HG02973 (cell line): Measurements from ENCODE around the gene SH3BGRL.

ENCODE experiments used
- ATAC-seq: cut with Tn5 transposase; IDR thresholded peaks from one replicate; pipeline ENCODE4 v1.9.1; 2021; ENCODE audit warnings: moderate library complexity; ENCODE audit not compliant: unreplicated experiment

The SH3BGRL gene

DNA sequence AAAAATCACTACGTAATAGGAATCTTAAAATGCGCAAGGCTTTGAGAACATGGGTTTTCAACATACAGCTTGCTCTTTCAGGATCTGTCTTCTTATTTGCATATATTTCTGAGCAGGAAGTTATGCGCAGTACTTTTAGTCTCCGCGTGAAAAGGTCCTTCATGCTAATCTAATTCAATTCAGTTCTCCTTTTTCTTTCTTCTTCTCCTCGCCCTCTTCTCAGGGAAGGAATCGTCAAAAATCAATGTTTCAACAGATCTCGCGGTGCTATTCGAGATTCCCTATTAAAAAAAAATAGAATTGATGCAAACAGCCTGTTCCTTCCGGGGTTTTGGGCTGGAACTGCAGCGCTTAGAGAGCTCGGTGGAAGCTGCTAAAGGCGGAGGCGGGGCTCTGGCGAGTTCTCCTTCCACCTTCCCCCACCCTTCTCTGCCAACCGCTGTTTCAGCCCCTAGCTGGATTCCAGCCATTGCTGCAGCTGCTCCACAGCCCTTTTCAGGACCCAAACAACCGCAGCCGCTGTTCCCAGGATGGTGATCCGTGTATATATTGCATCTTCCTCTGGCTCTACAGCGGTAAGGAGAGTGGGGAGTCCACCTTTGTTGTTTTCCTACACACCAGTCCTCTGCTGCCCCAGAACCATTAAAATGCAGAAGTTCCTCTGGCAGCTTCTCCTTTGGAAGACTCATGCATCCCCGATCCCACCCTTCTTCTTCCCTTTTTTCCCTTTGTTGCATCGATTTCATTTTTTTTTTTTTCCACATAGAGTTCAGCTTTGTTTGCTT, at the start of gene SH3BGRL, which contains the start of gene HMGN5:
TSS of gene SH3BGRL (plus strand) at position 432 of the 785 bp plus-strand sequence. CDS start at position 531, 99 bp downstream.
TSS of gene HMGN5 (minus strand) at position 243 of the 785 bp plus-strand sequence. CDS start 80,364 bp downstream, outside the sequence.
- peak; percentile 95 for ATAC-seq

DNA sequence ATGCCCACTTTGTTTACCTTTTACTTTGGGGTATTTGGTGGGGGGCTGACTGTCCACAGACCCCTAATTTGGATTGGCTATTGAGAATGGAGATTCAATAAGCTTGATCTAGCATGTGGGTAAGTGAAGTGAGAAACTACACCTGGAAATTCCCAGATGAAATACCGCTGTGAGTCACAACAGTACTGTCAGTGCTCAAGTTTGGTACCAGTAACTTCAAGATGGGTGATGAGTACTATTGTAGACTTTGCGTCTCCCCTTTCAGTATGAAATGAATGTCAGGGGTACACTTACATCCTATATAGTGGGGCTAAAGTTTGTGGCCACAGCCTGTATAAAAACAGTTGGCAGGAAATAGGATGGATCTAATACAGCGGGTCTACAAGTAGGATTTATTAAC, 33.5 kb upstream of the SH3BGRL start:
- ATAC-seq, result no peak

DNA sequence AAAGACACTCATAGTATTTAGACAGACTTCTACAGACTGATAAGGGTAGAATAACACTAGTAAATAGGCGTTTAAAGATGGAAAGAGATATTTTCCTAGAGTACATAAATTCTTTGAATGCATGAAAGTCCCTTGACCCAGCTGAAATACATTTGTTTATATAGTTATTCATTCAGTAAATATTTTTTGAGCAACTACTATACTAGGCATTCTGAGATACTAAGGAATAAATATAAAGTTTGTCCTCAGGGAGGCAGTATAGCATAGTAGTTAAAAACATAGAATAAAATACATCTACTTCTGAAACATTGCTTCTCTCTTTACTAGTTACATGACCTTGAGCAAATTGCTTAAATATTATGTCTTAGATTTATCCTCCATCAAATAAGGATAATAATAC, 27.6 kb upstream of the SH3BGRL start:
- no peak for ATAC-seq

DNA sequence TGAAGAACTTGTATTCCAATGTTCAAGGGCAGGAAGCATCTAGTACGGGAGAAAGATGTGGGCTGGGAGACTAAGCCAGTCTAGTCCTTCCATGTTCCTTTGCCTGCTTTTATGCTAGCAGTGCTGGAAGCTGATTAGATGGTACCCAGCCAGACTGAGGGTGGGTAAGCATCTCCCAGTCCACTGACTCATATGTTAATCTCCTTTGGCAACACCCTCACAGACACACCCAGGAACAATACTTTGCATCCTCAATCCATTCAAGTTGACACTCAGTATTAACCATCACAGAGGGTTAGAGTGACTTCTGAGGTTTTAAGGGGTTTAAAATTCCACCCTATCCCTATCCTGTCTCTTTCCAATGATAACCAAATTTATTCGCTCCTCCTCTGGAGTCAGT, 6.6 kb upstream of the SH3BGRL start:
- no peak for ATAC-seq

DNA sequence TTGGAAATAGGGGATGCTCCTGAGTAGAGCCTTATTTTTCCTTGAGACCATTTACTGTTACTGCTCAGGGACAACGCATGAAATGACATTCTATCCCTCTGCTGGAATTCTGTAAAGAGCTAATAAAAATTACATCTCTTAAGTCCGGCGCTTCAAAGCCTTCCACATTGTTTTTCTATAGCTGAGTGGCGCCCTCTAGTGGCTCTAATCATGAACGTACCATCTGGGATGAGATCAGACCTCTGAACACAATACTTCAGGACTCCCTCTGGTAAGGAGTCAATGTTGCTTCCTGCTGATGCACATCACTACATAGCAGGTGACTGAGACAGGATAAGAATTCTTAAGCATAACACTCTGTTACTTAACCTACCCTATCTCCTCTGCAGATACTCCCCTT, 6.2 kb upstream of the SH3BGRL start:
- ATAC-seq, result peak; percentile 91

DNA sequence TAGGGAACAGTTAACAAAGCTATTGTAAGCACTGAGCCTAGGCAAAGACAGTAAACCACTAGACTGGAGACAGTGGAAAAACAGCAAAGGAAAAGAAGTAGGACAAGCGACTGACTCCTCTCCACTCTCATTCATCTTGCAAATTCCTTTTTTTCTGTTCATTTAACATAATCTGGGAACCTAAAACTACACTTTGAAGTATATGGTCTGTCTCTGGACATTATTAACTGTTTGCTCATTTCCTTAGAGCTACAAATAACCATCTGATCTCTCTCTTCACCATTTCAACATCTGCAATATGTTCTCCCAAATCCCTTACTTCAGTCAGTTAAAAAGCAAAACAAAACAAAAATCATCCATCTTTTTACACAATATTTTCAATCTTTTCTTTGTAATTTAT, 831 bp upstream of the SH3BGRL start:
- no peak for ATAC-seq

DNA sequence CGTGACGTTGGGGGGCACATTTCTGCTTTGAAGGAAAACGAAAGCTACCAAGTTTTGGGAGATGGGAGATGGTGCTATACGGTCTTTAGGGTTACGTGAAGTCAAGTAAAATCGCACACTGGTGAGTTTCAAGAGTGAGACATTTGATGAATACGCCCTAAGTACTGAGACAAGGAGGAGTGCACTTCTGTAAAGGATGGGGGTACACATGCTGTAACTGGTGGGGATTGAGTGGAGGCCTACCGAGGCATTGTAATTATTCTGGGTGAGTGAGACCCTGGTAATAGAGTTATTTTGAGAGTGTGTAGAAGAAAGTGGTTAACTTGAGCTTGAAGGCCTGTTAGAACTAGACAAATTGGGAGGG, 536 bp downstream of the SH3BGRL start:
- no peak for ATAC-seq

DNA sequence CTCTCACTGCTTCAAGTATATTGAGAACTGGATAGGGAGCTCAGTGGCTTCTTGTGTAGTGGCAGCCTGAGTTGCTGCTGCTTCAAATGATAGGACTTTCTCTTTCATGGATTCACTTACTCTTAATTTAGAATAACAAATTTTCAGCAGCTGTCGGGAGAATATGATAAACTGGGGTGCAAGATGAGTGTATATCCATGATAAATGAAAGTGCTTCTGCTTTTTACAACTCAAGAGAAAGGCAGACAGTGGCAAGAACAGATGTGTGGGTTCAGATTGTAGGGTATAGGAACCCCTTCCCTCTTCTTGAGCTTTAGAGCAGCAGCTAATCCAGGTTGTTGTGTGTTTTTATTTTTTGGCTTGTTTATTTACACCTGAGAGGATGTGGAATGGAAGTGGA, 1.0 kb downstream of the SH3BGRL start:
- no peak for ATAC-seq

DNA sequence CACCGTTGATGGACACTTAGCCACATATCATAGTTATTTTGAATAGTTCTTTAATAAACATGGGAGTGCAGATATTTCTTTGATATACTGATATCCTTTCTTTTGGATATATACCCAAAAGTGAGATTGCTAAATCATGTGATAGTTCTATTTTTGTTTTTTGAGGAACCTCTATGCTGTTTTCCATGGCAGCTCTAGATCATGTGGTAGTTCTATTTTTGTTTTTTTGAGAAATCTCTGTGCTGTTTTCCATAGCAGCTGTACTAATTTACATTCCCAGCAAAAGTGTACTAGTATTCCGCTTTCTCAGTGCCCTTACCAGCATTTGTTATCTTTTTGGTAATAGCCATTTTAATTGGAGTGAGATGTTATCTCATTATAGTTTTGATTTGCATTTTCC, 3.6 kb downstream of the SH3BGRL start:
- ATAC-seq, result no peak

DNA sequence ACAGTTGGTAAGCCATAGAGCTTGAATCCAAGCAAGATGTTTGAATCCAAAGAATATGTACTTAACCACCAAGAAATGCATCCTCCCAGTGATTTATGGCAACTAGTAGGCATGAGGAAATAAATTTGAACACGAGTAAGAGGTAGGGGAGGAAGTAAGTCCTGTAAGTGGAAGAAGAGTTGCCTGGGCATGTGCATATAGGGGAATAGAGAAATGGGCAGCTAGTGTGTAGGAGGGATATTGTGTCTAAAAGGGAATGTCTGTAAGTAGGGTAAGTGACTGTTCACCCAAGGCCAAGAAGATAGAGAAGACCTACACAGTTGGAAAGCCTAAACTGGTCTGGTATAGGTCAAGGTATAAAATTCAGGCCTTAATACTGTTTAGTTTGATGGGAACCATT, 4.6 kb downstream of the SH3BGRL start:
- ATAC-seq, result no peak

DNA sequence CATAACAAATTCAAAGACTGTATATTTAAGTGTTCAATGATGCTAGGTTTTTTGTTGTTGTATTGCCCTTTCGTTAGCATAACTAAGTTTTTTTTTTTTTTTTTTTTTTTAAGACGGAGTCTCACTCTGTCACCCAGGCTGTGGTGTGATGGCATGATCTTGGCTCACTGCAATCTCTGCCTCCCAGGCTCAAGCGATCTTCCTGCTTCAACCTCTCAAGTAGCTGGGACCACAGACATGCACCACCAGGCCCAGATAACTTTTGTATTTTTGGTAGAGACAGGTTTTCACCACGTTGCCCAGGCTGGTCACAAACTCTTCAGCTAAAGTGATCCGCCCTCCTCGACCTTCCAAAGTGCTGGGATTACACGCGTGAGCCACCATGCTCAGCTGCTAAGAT, 7.0 kb downstream of the SH3BGRL start:
- ATAC-seq, result no peak

DNA sequence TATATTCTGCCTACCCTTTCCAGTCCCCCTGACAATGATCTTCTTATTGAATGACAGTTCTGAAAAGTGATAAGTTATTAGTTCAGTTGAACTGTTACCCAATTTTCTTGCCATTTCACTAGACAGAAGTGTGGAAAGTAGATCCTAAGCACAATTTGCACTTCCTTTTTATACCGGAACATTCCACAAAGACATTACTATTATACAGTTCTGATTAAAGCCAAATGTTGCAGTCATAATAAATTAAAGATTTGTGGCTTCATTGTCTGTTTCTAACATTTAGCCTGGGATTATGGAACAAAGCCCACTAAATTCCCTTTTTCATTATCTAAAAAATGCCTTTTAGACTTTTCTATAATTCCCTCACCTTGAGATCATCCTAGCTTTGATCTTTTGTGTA, 13.8 kb downstream of the SH3BGRL start:
- ATAC-seq, result no peak

DNA sequence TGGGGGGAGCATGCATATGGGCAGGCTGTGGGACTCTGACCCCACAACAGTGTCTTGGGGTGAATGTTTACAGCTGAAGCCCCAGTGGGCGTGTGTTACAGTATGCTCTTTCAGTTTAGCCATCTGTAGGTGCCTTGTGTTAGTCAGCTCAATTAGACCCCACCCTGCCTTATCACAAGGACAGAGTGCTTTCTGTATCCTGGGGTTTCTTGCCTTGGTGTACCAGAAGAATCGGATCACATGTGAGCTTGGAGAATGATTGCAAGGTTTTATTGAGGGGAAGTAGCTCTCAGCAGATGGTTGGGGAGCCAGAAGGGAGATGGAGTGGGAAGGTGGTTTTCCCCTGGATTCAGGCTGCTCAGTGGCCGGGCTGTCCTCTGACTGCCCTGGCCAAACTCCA, 27.3 kb downstream of the SH3BGRL start:
- no peak for ATAC-seq

DNA sequence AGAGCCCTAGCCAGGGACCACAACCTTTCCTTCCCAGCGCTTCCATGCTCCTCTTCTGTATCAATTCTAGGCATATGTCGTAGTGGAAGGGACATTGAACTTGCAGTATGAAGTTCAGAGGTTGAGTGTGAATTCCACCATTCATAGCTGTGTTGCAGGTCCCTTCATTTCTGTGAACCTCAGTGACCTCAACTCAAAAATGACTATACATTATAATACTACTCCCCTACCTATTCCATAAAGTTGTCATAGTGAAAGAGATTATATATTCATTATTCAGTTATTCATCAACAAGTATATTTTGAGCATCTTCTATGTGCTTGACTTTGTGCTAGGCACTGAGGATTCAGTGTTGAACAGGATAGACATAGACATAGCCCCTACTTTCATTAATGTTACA, 28.0 kb downstream of the SH3BGRL start:
- ATAC-seq, result no peak

DNA sequence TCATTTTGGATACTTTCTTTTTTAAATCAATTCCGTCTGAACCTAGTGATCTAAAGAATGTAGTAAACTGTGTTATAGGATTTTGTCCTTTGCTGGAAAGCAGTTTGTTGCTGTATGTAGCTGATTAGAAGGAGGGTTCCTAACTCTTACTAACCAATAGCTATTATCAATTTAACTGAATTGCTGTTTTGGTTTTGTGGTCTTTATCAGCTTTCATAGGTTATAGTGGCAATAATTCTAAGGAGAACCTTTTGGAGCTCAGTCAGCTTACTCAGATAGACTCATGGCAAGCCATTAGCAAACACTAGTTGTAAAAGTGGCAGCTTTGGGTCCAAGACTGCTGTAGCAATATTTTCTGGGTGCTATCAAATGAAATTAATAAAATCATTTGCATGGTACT, 29.6 kb downstream of the SH3BGRL start:
- no peak for ATAC-seq

DNA sequence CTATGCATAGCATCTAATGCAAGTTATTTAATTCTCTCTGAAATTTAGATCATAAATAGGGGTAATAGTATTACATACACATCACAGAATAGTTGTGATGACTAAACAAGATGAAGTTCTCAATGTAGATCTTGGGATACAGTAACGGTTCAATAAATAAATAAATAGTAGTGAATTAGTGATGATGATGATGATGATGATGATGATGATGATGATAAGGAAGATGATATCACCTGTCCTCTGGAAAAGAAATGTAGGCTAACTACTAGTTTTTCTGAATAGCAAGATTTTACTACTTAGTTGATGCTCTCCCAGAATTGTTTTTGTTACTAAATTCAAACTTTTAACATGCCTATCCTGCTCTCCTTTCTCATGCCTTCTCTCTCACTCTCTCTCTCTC, 30.3 kb downstream of the SH3BGRL start:
- no peak for ATAC-seq

DNA sequence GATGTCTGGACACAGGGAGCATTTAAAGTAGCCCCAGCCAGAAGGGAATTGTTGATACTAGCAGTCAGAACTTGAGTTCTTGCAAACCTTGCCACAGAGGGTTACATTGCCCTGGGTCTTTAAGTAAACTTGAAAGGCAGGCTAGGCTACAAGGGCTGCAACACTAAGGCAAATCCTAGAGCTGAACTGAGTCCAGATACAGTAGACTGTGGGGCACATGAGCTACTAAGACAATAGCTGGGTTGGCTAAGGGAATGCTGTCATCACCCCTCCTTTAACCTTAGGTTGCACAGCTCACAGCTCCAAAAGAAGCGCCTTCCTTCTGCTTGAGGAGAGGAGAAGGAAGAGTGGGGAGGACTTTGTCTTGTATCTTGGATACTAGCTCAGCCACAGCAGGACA, 35.6 kb downstream of the SH3BGRL start:
- no peak for ATAC-seq

DNA sequence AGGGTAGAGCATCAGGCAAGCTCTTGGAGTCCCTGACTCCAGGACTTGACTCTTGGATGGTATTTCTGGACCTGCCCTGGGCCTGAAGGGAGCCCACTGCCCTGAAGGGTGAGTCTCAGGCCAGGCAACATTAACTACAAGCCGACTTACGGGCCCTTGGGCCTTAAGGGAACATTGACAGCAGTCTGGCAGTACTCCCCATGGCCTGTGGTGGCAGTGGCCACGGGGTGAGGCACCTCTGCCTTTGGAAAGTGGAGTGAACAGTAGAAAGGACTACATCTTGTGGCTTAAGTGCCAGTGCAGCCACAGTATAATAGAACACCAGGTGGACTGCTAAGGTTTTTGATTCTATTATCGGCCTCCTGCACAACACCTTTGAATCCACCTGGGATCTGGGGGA, 36.3 kb downstream of the SH3BGRL start:
- ATAC-seq, result no peak

DNA sequence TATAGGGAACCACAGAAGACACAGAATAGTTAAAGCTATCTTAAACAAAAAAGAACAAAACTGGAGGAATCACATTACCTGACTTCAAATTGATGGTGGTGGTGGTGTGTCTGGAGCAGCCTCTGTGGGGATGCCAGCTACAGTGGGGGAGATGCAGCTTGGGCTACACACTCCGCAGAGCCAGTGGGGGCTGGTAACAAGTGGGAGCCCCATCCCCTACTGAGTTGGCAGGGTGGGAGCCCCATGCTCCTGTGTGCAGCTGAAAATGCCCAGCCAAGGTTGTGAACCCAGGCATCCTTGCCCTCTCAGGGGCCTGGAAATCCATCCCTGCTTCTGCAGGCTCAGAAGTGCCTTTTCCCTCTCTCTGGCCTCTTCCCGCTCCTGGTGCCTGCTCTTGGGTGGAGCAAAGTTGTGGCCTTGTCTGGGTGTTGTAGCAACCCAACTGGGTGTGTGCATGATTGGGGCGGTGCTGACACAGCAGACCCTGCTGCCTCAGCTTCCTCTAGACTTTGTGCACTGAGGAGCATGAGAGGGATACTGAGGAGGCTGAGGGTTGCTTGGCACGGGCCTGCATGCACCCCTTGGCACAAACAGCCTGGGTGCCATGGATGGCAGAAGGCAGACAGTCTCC, 38.9 kb downstream of the SH3BGRL start:
- no peak for ATAC-seq

DNA sequence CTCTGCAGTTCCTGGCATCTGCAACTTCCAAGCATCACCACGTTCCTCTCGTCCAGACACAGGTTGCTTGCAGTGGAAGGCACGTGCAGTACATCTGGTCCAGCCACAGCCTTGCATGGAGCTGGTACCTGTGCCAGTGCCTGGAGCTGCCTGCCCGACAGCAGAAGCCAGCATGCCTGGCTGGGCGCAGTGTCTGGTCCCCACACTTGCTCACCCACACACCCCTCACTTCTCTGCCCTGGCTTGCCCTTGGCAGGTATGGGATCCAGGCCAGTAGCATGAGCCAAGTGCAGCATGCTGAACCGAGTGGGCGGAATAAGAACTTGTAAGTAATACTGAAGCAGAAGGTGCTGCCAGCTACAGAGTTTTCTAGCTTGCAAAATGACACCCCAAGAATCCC, 39.9 kb downstream of the SH3BGRL start:
- no peak for ATAC-seq

DNA sequence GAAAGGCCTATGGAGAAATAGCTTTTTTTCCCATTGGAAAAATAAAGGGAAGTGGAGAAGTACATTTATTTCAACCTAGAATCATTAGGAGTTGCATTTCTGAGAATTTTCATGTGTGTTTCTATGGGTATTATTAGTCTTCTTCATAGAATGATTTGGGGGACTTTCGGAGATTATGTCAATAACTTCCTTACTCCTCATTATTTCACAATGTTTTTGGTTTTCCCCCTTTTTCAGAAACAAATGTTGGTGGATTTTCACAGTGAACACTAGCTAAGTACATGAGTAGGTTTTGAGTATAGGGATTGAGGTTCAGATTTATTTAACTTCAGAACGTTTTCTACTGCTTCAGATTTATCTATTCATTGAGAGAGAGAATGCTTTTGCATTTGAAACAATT, 54.0 kb downstream of the SH3BGRL start:
- no peak for ATAC-seq

DNA sequence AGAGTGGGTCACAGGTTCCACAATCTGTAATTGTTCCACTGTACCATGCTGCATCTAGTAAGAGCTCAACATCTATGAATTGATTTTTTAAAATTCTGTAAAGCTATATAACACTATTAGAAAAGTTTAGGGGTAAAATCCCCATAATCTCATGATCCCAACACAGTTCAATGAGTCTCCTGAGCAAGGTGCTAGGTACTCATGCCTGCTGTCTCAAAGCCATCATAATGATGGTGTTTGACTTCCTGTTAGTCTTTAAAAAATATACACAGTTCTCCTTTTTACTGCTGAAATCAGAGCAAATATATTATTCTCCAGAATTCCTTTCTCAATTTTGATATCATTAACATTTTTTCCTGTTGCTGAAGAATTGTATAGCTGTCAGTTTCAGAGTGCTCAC, 55.9 kb downstream of the SH3BGRL start:
- no peak for ATAC-seq
